A549 (cell line): ENCODE results near the gene HNMT. TPM values are rescaled to one million over a fixed set of nuclear protein-coding genes. Genes with fewer than 3 reads are reported as not detected.

Experiments used
- ATAC-seq, 2 experiments: fragments of 200-7000 bp in 1 of 2; fragments of >200 bp in 1 of 2; cut with Nextera tagmentation in 1 of 2; cut with Tn5 transposase in 1 of 2; 3 replicates each; pipeline versions ENCODE4 v1.8.0 to v1.9.1; 2018 to 2020; ENCODE audit warnings: mild to moderate bottlenecking in 1 of 2, moderate library complexity in 1 of 2
- CTCF ChIA-PET: fragments of 300-600 bp; sonication (Branson Sonifier 250); formaldehyde crosslinking; extraction: SDS; loops from one replicate; lab custom pipeline; 2021; ENCODE audit warnings: antibody characterized with exemption, inconsistent platforms; lab: Yijun Ruan, JAX
- POLR2A ChIA-PET: fragments of 350-600 bp; formaldehyde crosslinking; extraction: SDS; loops from one replicate; lab custom pipeline; 2021; ENCODE audit warnings: antibody characterized with exemption, inconsistent platforms; lab: Yijun Ruan, JAX
- DNase-seq, 2 experiments: peaks; one replicate each; pipeline versions ENCODE4 v3.0.0 to v3.0.0-alpha.2; 2011 to 2016; ENCODE audit warnings: low read depth in 1 of 2, low spot score in 1 of 2
- FAIRE-seq: peaks from 2 replicates; lab custom pipeline; 2011; peaks lifted over from hg19 to GRCh38; lab: Jason Lieb, UNC
- H3K27ac ChIP-seq, 2 experiments: fragments of >200 bp; sonication (Bioruptor Twin); formaldehyde crosslinking; 3 replicates each; pipeline ENCODE4 v1.5.1; 2016 to 2017
- H3K4me1 ChIP-seq: fragments of >200 bp; sonication (Bioruptor Twin); formaldehyde crosslinking; 3 replicates; pipeline ENCODE4 v1.6.1; 2016
- H3K4me2 ChIP-seq: fragments of >200 bp; sonication (Bioruptor Twin); formaldehyde crosslinking; 3 replicates; pipeline ENCODE4 v1.6.1; 2016
- H3K4me3 ChIP-seq: fragments of >200 bp; sonication (Bioruptor Twin); formaldehyde crosslinking; 3 replicates; pipeline ENCODE4 v1.5.1; 2016
- H3K9me3 ChIP-seq: fragments of >200 bp; sonication (Bioruptor Twin); formaldehyde crosslinking; 3 replicates; pipeline ENCODE4 v1.6.1; 2016
- CBX2 ChIP-seq: fragments of 200-600 bp; sonication (generic); IDR thresholded peaks from 2 replicates; pipeline ENCODE4 v1.6.1; 2016; ENCODE audit warnings: low read depth, mild to moderate bottlenecking, borderline replicate concordance
- CHD2 ChIP-seq: fragments of 150-350 bp; IDR thresholded peaks from 2 replicates; pipeline ENCODE4 v1.6.1; 2014; ENCODE audit warnings: low read length; ENCODE audit not compliant: partially characterized antibody
- FOSL2 ChIP-seq, 2 experiments: fragments of 450-650 bp in 1 of 2; fragments of >200 bp in 1 of 2; sonication (Bioruptor Twin) in 1 of 2; formaldehyde crosslinking; IDR thresholded peaks; 2 replicates each; pipeline versions ENCODE4 v1.5.0 to v1.6.1; 2016 to 2020; ENCODE audit warnings: mild to moderate bottlenecking in 1 of 2, moderate library complexity in 1 of 2
- HOXB13 ChIP-seq: fragments of 250-450 bp; sonication (Bioruptor Pico); IDR thresholded peaks from 2 replicates; pipeline ENCODE4 v1.5.0; 2020; ENCODE audit warnings: low read depth, mild to moderate bottlenecking, moderate library complexity
- JUN ChIP-seq, 2 experiments: fragments of >200 bp; sonication (Bioruptor Twin); formaldehyde crosslinking; IDR thresholded peaks; 2 replicates in 1 of 2; 3 replicates in 1 of 2; pipeline ENCODE4 v1.6.1; 2016 to 2017
- MAZ ChIP-seq: fragments of 150-350 bp; IDR thresholded peaks from 2 replicates; pipeline ENCODE4 v1.6.1; 2014; ENCODE audit warnings: antibody characterized with exemption, low read depth, low read length, borderline replicate concordance
- NPAS2 ChIP-seq: fragments of 250-450 bp; sonication (Bioruptor Pico); IDR thresholded peaks from 2 replicates; pipeline ENCODE4 v1.8.0; 2022; ENCODE audit warnings: mild to moderate bottlenecking, moderate library complexity, borderline replicate concordance
- RCOR1 ChIP-seq: fragments of 150-350 bp; IDR thresholded peaks from 2 replicates; pipeline ENCODE4 v1.6.1; 2014; ENCODE audit warnings: antibody characterized with exemption, low read length, low read depth
- RFX5 ChIP-seq: fragments of 450-650 bp; IDR thresholded peaks from 2 replicates; pipeline ENCODE4 v1.7.1; 2014; ENCODE audit warnings: antibody characterized with exemption, mild to moderate bottlenecking, moderate library complexity
- TFCP2L1 ChIP-seq: fragments of 250-450 bp; sonication (Bioruptor Pico); IDR thresholded peaks from 2 replicates; pipeline ENCODE4 v1.5.0; 2021; ENCODE audit warnings: mild to moderate bottlenecking
- ZC3H11A ChIP-seq: fragments of 450-650 bp; IDR thresholded peaks from 2 replicates; pipeline ENCODE4 v1.6.1; 2014; ENCODE audit warnings: antibody characterized with exemption, mild to moderate bottlenecking
- ZFP36 ChIP-seq: fragments of 450-650 bp; IDR thresholded peaks from 2 replicates; pipeline ENCODE4 v1.6.1; 2014; ENCODE audit warnings: borderline replicate concordance; ENCODE audit not compliant: partially characterized antibody
- WGBS: methylation state at CpG from one replicate; pipeline ENCODE4 v1.1.6; 2017; ENCODE audit errors: missing lambda C conversion rate; 5-methylcytosine and 5-hydroxymethylcytosine counted together
- polyA plus RNA-seq, 4 experiments: library from polyadenylated mRNA; depleted of rRNA in 3 of 4; stranded (reverse); fragments of >200 nt; fragmentation: RNase III in 1 of 4; extraction: RNeasy Plus Mini Kit Qiagen cat#74134 plus additional on column Dnase treatment in 1 of 4; gene quantifications; 2 replicates in 3 of 4; 3 replicates in 1 of 4; pipeline ENCODE4 v1.2.3, GENCODE V29; 2011 to 2017
- TF ChIP-seq, protein P1 (sequence below): IDR thresholded peaks from 2 replicates; pipeline ENCODE4 v1.6.1; 2012; ENCODE audit warnings: low read depth, borderline replicate concordance
- TF ChIP-seq, protein P2 (sequence below): fragments of >200 bp; sonication (Bioruptor Twin); formaldehyde crosslinking; IDR thresholded peaks from 3 replicates; pipeline ENCODE4 v1.6.1; 2016
- TF ChIP-seq, protein P3 (sequence below): IDR thresholded peaks from 2 replicates; pipeline ENCODE4 v1.6.1; 2012
- TF ChIP-seq, protein P4 (sequence below): IDR thresholded peaks from 2 replicates; pipeline ENCODE4 v1.6.1; 2012
- TF ChIP-seq, protein P5 (sequence below): fragments of 250-450 bp; sonication (Bioruptor Pico); IDR thresholded peaks from 2 replicates; pipeline ENCODE4 v1.5.0; 2020; ENCODE audit warnings: low read depth, mild to moderate bottlenecking, moderate library complexity
- TF ChIP-seq, protein P6 (sequence below): fragments of 150-350 bp; IDR thresholded peaks from 2 replicates; pipeline ENCODE4 v1.6.1; 2014; ENCODE audit warnings: low read depth, mild to moderate bottlenecking, low read length

HNMT gene
- polyA plus RNA-seq, 2 of the 4 experiments (the other 2 are of a cell fraction): 1.5 to 5.5 TPM

DNA sequence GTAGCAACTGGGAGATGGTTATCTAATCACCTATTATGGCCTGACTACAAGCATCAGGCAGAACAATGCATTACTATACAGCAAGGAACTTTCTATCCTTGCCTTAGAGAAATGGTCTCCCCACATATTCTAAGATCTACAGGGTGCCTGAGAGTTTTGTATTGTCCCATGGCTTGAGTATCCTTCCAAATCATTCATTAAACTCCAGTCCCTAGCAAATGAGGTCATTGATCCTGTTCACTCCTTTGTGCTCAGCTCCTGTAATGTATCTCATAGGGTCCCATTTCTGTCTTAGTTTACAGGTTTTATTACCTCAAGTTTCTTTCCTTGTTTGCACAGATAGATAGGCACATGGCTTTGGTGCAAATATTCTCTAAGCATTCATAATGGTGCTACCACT is 9.0 kb downstream of the HNMT start:
- FAIRE-seq (no peak), ATAC-seq (no peak), DNase-seq (no peak)
- H3K9me3 ChIP-seq: no peaks in the 10 kb centered on the region
- peaks cover 16% of the 10 kb centered on the region for H3K4me1 ChIP-seq
- H3K27ac ChIP-seq: no peak overlapping the region
- no peak overlapping the region for H3K4me3 ChIP-seq
- no peak overlapping the region for H3K4me2 ChIP-seq
- ChIA-PET CTCF (interaction anchor here (1.0 kb wide), 1 partner anchor 45 kb away, joined by 3 read pairs; no protein-coding TSS in a partner anchor), POLR2A (no interaction called here)
- no peak for TF ChIP-seq RCOR1
- TF ChIP-seq NPAS2 (CRISPR knock-in tag): no peak
- TF ChIP-seq, protein P1, sequence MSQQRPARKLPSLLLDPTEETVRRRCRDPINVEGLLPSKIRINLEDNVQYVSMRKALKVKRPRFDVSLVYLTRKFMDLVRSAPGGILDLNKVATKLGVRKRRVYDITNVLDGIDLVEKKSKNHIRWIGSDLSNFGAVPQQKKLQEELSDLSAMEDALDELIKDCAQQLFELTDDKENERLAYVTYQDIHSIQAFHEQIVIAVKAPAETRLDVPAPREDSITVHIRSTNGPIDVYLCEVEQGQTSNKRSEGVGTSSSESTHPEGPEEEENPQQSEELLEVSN: no peak
- TF ChIP-seq TFCP2L1 (CRISPR knock-in tag): no peak
- TF ChIP-seq ZFP36: no peak
- TF ChIP-seq MAZ: no peak
- no peak for TF ChIP-seq JUN (IDR thresholded peaks at IDR 0.05)
- TF ChIP-seq, protein P2, sequence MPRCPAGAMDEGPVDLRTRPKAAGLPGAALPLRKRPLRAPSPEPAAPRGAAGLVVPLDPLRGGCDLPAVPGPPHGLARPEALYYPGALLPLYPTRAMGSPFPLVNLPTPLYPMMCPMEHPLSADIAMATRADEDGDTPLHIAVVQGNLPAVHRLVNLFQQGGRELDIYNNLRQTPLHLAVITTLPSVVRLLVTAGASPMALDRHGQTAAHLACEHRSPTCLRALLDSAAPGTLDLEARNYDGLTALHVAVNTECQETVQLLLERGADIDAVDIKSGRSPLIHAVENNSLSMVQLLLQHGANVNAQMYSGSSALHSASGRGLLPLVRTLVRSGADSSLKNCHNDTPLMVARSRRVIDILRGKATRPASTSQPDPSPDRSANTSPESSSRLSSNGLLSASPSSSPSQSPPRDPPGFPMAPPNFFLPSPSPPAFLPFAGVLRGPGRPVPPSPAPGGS: no peak
- TF ChIP-seq CHD2: no peak
- TF ChIP-seq HOXB13: no peak
- TF ChIP-seq, protein P3, sequence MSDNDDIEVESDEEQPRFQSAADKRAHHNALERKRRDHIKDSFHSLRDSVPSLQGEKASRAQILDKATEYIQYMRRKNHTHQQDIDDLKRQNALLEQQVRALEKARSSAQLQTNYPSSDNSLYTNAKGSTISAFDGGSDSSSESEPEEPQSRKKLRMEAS: no peak

DNA sequence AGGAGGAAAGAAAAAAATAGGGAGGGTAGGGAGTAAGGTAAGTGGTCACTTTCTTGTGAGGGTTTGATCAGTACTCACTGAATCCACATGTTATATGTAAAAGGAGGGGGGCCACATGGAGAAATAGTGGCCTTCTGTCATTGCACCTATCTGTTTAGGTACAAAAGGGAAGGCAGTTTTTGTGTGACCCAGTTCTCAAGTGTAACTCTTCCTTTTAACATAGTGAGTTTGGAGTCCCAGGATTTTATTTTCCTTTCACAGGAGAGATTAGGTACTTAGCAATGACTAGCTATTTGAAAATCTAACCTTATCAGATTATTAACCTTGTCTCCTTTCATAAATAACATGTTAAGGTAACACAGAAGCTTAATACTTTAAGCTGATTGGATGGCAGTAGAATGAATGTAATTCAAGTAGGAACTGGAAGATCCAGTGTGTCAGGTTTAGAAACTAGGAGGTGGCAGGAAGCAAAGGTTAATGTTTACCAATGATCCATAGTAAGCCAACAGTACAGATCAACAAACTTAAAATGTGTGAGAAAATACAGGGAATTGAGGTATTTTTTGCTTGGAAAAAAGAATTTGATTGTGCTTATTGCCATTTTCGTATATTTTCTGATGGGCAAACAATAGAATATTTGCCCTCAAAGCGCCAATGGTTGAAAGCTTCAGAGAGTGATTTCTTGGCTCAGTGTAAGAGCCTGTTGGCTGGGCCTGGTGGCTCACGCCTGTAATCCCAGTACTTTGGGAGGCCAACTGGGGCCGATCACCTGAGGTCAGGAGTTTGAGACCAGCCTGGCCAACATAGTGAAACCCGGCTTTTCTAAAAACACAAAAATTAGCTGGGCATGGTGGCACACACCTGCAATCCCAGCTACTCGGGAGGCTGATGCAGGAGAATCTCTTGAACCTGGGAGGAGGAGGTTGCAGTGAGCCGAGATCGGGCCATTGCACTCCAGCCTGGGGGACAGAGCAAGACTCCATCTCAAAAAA is 11.3 kb downstream of the HNMT start:
- H3K4me1 ChIP-seq: no peaks in the 10 kb centered on the region
- no peak overlapping the region for H3K27ac ChIP-seq
- DNase-seq (no peak), FAIRE-seq (no peak), ATAC-seq (no peak)
- H3K4me3 ChIP-seq: no peak overlapping the region
- ChIA-PET CTCF (no interaction called here), POLR2A (no interaction called here)
- TF ChIP-seq, protein P4, sequence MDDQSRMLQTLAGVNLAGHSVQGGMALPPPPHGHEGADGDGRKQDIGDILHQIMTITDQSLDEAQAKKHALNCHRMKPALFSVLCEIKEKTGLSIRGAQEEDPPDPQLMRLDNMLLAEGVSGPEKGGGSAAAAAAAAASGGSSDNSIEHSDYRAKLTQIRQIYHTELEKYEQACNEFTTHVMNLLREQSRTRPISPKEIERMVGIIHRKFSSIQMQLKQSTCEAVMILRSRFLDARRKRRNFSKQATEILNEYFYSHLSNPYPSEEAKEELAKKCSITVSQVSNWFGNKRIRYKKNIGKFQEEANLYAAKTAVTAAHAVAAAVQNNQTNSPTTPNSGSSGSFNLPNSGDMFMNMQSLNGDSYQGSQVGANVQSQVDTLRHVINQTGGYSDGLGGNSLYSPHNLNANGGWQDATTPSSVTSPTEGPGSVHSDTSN: no peak
- TF ChIP-seq, protein P5, sequence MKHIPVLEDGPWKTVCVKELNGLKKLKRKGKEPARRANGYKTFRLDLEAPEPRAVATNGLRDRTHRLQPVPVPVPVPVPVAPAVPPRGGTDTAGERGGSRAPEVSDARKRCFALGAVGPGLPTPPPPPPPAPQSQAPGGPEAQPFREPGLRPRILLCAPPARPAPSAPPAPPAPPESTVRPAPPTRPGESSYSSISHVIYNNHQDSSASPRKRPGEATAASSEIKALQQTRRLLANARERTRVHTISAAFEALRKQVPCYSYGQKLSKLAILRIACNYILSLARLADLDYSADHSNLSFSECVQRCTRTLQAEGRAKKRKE (CRISPR knock-in tag): no peak
- no peak for TF ChIP-seq RFX5
- 68% methylated on average over 8 of the region's 8 CpGs for WGBS
- no peaks in the 10 kb centered on the region for H3K9me3 ChIP-seq
- no peak overlapping the region for H3K4me2 ChIP-seq

DNA sequence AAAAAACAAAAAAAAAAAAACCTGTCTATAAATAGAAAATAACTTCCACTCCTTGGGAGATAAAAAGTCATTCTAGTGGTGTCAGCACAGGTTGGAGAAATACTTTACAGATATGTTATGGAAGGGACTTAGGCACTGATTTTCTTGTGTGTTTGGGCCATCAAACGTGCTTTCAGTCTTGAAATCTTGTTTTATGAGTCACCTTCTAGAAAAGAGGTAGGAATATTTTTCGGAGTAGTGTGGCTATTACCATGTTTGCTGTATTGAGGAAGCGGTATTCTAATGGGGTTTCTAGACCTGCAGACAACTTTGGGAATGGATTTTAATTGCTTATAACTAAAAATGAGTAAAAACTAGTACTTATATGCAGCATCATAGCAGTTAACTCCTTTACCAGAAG is 12.0 kb downstream of the HNMT start:
- no peaks in the 10 kb centered on the region for H3K4me1 ChIP-seq
- ATAC-seq: no peak
- no peak overlapping the region for H3K27ac ChIP-seq
- no peak for TF ChIP-seq FOSL2 (IDR thresholded peaks at IDR 0.05)
- TF ChIP-seq FOSL2 (CRISPR knock-in tag; IDR thresholded peaks at IDR 0.05): no peak
- TF ChIP-seq CBX2: no peak
- TF ChIP-seq, protein P6, sequence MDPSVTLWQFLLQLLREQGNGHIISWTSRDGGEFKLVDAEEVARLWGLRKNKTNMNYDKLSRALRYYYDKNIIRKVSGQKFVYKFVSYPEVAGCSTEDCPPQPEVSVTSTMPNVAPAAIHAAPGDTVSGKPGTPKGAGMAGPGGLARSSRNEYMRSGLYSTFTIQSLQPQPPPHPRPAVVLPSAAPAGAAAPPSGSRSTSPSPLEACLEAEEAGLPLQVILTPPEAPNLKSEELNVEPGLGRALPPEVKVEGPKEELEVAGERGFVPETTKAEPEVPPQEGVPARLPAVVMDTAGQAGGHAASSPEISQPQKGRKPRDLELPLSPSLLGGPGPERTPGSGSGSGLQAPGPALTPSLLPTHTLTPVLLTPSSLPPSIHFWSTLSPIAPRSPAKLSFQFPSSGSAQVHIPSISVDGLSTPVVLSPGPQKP: no peak
- TF ChIP-seq ZC3H11A: no peak
- TF ChIP-seq, all 56 proteins: peak for 0
- ChIA-PET CTCF (no interaction called here), POLR2A (no interaction called here)
- DNase-seq (no peak), FAIRE-seq (no peak)
- Histone ChIP-seq H3K9me3 (no peaks in the 10 kb centered on the region), H3K4me2 (no peak overlapping the region), H3K4me3 (no peak overlapping the region)
- WGBS: 72% methylated on average over 3 of the region's 3 CpGs
